HG02610 (cell line): ENCODE data around the gene MTUS2.
"Not testable (repeated sequence)": the region's sequence is repeated elsewhere in the genome, so short reads cannot be mapped to it uniquely, and the experiment has no call there.

ENCODE experiments used
- ATAC-seq: cut with Tn5 transposase; IDR thresholded peaks from one replicate; pipeline ENCODE4 v1.9.1; 2021; ENCODE audit warnings: mild to moderate bottlenecking, moderate library complexity; ENCODE audit not compliant: unreplicated experiment

MTUS2 gene

DNA sequence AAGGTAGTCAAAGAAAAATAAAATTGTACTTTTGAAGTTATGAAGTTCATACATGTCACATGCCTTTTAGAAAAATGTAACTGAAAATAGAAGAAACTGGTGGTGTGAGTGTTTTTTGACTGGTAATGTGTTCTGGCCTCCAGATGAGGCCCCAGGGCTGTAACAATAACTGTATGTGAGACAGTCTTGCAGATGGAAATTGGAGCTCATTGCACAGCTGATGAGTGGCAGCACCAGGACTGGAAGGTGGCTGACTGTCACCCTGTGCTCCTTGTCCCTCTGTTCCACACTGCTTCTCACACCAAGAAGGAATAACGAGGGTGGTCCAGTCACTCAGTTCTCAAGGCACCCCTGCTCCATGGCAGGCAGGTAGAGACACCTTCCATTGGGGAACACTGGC lies 559.7 kb downstream of the MTUS2 start:
- no peak for ATAC-seq

GRCh38 chr13:29382021-29382420 lies 561.9 kb downstream of the MTUS2 start:
- no peak for ATAC-seq

- no peak for ATAC-seq
These were observed 563.3 kb downstream of the MTUS2 start for GRCh38 chr13:29383476-29383875.

DNA sequence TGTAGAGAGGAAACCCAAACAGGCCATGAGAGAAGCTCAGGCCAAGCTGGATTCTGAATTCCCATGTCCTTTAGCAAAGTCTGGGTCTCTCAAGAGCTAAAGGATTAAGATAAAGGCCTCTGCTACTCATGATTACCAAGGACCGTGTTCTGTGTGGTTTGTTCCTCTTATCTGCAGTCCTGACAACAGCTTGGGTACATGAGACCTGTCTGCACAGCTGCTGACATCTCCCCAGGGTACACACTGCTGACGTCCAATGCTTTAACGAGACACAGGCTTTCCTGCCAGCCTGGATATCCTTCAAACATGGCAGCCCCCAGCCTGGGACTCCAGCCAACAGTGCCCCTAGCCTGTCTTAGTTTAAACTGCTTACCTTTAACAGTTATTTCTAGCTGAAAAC lies 564.3 kb downstream of the MTUS2 start:
- ATAC-seq, result no peak

- ATAC-seq, result no peak
These were observed 564.7 kb downstream of the MTUS2 start for GRCh38 chr13:29384871-29385270.

DNA sequence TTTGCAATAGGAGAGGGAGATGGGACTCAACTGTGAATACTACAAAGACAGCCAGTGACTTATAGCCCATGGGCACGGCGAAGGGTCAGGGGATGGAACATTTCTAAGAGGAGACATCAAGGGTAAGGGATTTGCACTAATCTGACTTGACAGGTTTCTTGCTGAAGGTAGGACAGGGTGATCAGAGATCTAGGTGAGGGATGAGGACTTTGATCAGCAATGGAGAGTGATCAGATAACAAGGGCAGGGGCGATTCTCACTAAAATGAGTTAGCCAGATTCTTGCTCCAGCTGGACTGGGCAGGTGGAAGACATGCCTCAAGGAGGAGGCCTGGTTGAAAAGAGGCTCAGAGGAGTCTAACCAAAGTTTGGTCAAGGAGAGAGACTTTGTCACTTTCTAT lies 566.1 kb downstream of the MTUS2 start:
- no peak for ATAC-seq

DNA sequence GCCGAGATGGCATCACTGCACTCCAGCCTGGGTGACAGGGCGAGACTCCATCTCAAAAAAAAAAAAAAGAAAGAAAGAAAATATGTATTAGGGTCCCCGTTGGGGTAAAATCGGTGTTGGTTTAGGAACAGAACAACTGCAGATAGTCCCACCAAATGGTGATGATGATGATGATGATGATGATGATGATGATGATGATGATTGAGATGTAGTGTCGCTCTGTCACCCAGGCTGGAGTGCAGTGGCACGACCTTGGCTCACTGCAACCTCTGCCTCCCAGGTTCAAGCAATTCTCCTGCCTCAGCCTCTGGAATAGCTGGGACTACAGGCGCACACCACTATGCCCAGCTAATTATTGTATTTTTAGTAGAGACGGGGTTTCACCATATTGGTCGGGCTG lies 570.5 kb downstream of the MTUS2 start:
- not testable (repeated sequence) for ATAC-seq

DNA sequence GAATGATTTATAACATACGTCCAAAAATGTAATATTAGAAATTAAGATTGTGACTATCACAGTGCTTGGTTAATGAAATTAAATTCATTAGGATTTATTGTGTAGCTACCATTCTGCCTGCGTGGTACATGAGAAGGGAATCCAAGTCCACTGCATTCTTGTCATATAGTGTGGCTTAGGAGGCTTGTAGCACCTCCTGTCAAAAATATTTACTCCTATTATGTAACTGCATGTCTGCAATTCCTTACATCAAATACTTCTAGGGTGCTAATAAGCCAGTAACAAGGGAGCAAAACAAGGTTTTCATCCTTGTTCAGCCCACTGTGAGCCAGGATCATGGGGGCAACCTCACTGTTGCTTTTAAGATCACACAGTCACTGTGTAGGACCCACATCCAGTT lies 576.3 kb downstream of the MTUS2 start:
- ATAC-seq, result no peak

DNA sequence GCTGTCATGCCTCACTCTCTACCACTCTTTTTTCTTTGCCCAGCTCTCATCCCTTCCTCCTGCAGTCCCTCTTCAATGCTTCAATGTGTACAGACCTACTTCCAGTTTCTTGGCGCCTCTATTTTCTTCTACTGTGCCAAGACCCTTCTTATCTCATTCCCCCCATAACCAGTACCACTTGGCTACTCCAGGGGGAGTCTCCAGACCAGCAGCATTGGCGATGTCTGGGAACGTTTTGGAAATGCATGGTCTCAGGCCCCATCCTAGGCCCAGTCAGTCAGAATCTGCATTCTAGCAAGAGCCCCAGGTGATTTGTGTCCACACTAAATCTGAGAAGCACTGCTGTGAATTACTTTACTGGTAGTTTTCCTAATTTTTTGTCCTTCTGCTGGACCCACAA lies 577.1 kb downstream of the MTUS2 start:
- no peak for ATAC-seq

DNA sequence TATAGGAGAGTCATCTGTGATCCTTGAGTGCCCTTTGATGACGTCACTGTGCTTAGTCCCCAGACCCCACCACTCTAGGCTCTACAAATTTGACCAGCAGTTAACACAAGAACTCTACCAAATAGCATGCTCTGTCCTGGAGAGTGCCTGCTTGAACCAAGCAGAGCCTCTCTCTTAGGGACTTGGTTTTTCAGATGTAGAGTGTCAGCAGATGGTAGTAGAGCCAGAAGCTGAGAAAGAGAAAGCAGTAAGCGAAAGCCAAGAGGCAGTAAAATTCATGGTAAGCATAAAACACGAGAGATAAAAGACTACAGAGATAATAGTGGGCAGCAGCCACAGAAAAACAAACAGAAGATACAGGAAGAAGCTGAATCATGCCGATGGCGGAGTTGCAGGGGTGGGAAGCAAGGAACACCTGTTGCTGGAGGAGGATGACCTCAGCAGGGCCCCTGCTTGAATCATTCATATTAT lies 582.1 kb downstream of the MTUS2 start:
- ATAC-seq, result no peak

GRCh38 chr13:29405401-29405800 lies 585.3 kb downstream of the MTUS2 start:
- no peak for ATAC-seq

DNA sequence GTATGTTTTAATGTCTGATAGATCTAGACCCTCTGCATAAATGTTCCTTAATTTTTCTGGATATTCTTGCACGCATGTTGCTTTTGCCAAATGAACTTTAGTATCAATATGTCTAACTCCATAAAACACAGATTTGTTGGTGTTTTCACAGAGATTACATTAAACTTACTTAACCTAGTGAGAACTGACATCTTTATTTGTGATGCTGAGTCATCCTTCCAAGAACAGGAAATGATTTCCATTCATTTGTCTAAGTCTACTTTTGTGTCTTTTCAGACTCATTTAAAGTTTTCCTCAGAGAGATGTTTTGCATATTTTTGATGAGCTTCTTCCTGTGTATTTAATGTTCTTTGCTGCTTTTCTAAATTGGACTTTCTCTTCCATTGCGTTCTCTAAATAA lies 591.3 kb downstream of the MTUS2 start:
- ATAC-seq, result no peak

GRCh38 chr13:29418026-29418425 lies 597.9 kb downstream of the MTUS2 start:
- ATAC-seq, result no peak

GRCh38 chr13:29421118-29421517 lies 601.0 kb downstream of the MTUS2 start:
- ATAC-seq, result no peak

DNA sequence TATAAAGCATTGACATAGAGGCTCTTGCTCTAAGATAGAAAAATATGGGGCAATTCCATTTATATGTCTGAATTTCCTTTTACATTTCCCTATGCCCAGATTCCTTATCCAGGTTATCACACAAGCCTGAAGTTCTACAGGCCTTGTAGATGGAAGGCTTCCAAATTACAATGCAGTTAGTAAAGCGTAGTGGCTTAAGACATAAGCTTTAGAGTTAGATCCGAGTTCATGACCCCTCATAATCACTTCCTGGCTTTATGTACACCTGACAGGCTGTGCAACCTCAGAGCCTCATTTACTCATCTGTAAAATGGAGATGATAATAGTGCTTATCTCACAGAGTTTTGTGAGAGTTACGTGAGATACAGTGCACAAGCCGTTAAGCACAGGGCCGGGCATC lies 601.9 kb downstream of the MTUS2 start:
- ATAC-seq, result no peak

DNA sequence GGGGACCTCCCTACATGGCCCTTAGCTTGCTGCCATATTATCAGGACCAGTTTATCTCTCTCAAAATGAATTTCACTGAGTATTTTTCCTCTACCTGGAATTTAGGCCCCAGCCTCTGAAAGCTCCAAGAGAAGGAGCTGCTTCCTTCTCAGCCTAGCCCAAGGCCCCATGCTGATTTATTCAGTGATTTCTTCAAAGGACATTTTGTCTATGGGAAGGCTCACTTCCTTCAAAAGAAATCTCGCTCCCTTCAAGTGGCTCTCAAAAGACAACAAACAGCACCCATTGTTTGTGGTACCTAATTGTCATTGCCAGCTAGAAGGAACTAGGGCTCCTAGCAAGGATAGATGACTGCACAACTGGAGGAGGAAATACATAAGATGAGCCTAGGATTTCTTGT lies 602.9 kb downstream of the MTUS2 start:
- no peak for ATAC-seq

DNA sequence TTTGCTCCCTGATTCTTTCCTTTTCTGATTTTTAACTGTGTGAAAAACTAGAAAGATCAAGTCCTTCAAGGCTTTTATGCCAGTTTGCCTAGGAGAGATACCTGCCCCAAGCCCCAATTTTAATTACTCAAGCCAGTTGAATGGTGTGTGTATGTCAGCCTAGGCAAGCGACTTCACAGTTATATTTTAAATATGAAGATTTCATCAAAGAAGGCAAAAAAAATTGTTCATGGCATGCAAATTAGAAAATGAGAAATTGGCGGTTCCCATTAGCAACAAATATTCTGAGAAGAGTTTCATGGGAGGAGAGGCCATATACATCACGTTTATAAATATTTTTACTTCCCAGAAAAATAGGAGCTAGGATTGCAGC lies 607.8 kb downstream of the MTUS2 start:
- no peak for ATAC-seq

DNA sequence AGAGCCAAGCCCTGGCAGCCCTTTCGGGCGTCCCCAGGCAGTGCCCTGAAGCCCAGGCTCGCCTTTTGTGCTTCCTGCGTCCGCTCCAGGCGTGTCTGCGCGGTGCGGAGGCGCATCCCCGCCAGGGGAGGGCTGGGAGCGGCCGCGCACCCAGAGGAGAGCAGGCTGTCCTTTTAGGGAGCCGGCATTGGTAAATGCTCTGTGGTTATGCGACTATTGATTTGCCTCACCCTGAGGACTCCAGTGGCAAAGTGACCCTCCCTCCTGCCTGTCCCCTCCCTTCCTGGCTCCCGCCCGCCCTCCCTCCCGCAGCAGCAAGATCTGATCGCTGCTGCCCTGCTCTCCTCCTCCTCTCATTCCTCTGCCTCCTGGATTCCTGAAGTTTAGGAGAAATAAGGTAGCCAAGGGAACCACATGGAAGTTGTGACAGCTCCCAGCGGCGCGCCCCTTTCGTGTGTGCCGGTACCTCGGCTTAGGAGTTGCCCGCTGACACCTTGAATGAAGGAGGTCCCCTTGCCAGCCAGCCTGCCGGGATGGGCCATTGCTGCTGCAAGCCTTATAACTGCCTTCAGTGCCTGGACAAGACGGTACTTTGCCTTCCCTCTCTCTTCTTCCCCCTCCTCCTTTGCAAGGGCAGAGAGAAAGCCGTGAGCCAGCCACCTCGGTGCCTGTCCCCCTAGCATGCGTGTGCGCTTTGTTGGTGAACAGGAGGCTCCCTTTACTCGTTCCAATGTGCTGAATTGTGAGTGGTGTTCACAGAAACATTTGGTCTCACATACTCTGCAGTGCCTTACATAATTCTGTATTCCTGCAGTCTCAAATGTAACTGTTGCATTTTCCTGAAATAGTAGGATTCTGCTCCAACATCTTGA lies 608.4 kb downstream of the MTUS2 start:
- no peak for ATAC-seq

- no peak for ATAC-seq
These were observed 609.3 kb downstream of the MTUS2 start for GRCh38 chr13:29429286-29429900.

DNA sequence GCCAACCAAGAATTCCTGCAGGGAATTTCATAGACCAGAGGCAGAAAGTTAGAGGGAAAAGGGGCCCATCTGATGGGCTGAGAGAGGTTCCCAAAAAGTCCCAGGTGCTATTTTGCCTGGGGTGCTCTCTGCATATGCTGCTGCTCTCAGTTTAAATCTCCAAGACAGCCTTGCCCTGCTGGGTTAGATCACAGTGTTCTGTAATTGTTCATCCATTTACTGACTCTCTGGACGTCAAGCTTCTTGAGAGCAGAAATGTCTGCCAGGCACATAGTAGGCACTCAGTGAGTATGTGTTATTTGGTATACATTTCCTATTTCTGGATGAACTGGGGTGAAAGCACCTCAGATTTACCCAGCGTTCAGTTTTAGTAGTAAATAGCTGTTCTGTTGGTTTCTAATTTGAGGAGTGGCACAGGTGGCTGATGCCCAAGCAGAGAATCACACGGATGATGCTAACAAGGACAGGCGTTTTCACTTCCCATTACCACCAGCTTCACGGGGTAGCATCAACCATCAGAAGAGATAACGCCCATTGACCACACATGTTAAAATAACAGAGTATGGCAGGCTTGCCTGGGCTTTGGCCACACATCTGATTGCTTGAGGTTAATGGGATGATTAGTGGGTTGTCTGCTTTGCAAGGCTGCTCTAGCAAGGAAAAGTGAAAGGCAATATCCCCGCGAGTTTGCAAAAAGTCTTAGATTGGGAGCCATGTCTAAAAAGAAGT lies 614.2 kb downstream of the MTUS2 start:
- no peak for ATAC-seq

DNA sequence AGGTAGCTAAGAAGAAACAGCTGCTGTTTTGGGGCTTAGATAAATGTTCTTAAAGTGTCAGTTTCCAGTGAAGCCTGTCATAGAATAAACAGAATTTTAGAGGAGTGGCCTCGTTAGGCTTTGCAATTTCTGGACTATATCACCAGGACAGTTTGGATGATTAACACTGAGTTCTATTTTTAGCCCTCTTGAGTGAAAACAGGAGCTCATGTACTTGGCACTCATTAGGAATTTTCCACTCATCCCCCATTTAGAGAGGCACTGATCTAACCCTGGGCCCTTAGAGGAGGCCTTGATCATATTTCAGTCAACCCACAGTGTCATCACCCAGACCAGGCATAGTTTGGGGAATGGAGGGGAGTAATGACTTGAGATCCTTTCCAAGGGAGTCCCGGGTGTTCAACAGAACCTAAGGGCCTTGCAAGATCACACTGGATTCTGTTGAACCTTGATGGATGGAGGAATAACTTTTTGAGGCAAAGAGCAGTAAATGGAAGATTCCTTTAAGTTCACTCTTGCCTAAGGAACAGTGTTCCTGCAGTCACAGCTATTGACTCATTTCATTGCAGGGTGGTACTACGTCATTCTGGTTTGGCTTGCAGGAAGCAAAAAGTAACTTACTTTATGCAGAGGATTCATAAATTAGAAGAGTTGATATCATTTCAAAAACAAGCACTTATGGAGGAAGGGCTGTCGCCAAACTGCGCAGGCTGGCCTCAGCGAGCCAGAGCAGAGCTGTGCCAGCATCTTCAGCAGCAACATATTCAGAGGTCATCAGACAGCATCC lies 615.2 kb downstream of the MTUS2 start:
- no peak for ATAC-seq
